Fibroblast of lung (primary cell): ENCODE results near the gene VWA8. TPM values are rescaled to one million over a fixed set of nuclear protein-coding genes. Genes with fewer than 3 reads are reported as not detected.

ENCODE experiments used
- DNase-seq, 2 donors: peaks; one replicate each; pipeline versions ENCODE4 v3.0.0 to v3.0.0-alpha.2; 2010; ENCODE audit warnings: low read depth in 2 of 2
- H2AFZ ChIP-seq: 2 replicates; pipeline ENCODE4 v1.5.1; 2012; ENCODE audit warnings: low read length, control low read depth, inconsistent platforms
- H3K27ac ChIP-seq: 2 replicates; pipeline ENCODE4 v1.5.1; 2011; ENCODE audit warnings: low read length, control low read depth; ENCODE audit not compliant: insufficient read depth
- H3K27me3 ChIP-seq: 2 replicates; pipeline ENCODE4 v1.5.1; 2011; ENCODE audit warnings: mild to moderate bottlenecking, low read length; ENCODE audit not compliant: control insufficient read depth, insufficient read depth
- H3K36me3 ChIP-seq: 2 replicates; pipeline ENCODE4 v1.5.1; 2011; ENCODE audit warnings: low read length; ENCODE audit not compliant: control insufficient read depth, insufficient read depth
- H3K4me1 ChIP-seq: 2 replicates; pipeline ENCODE4 v1.5.1; 2011; ENCODE audit warnings: low read length; ENCODE audit not compliant: control insufficient read depth, insufficient read depth; ENCODE audit errors: extremely low read depth
- H3K4me2 ChIP-seq: 2 replicates; pipeline ENCODE4 v1.5.1; 2011; ENCODE audit warnings: low read length, control low read depth; ENCODE audit not compliant: insufficient read depth; ENCODE audit errors: extremely low read depth
- H3K4me3 ChIP-seq, 4 experiments: fragments of 200-600 bp in 1 of 4; sonication (generic) in 1 of 4; replicated peaks in 1 of 4; 2 replicates each; pipeline ENCODE4 v1.5.1; 2011 to 2016; ENCODE audit warnings: low read length in 4 of 4, low read depth in 3 of 4, mild to moderate bottlenecking in 3 of 4, control low read depth in 2 of 4, inconsistent platforms in 1 of 4, mixed read lengths in 1 of 4; ENCODE audit not compliant: insufficient read depth in 1 of 4; ENCODE audit errors: control extremely low read depth in 1 of 4
- H3K79me2 ChIP-seq: 2 replicates; pipeline ENCODE4 v1.5.1; 2012; ENCODE audit warnings: mild to moderate bottlenecking, low read length, inconsistent platforms; ENCODE audit not compliant: control insufficient read depth, insufficient read depth
- H3K9ac ChIP-seq: 2 replicates; pipeline ENCODE4 v1.5.1; 2011; ENCODE audit warnings: mild to moderate bottlenecking, low read length, control low read depth; ENCODE audit not compliant: insufficient read depth
- H3K9me3 ChIP-seq: 2 replicates; pipeline ENCODE4 v1.5.1; 2012; ENCODE audit warnings: low read depth, low read length; ENCODE audit not compliant: control insufficient read depth, insufficient read depth
- H4K20me1 ChIP-seq: 2 replicates; pipeline ENCODE4 v1.5.1; 2011; ENCODE audit warnings: low read length; ENCODE audit not compliant: control insufficient read depth, insufficient read depth; ENCODE audit errors: extremely low read depth
- EZH2 ChIP-seq: IDR thresholded peaks from 2 replicates; pipeline ENCODE4 v1.5.1; 2012; ENCODE audit warnings: low read length, control low read depth, mild to moderate bottlenecking; ENCODE audit errors: missing control alignments
- polyA plus RNA-seq, 2 donors: library from polyadenylated mRNA; depleted of rRNA in 1 of 2; stranded (reverse) in 1 of 2; unstranded in 1 of 2; fragments of >200 nt; gene quantifications; 2 replicates each; pipeline ENCODE4 v1.2.1, GENCODE V29; 2011 to 2012; ENCODE audit warnings: missing spikeins in 1 of 2
- total RNA-seq: library from RNA; depleted of rRNA; stranded (reverse); fragments of >200 nt; gene quantifications from 2 replicates; pipeline ENCODE4 v1.2.1, GENCODE V29; 2014
- TF ChIP-seq, protein P1 (sequence below), 2 donors: IDR thresholded peaks in 1 of 2; conservative IDR thresholded peaks in 1 of 2; 1 replicate in 1 of 2; 2 replicates in 1 of 2; pipeline ENCODE4 v1.5.1; 2011 to 2012; ENCODE audit warnings: low read length in 2 of 2, control low read depth in 1 of 2, inconsistent platforms in 1 of 2, low read depth in 1 of 2, mild to moderate bottlenecking in 1 of 2

Gene VWA8
- total and polyA plus RNA-seq, 2 donors (not counting 1 experiment from before 2014, with no cell fraction given): 12.6 to 29.9 TPM

- Histone ChIP-seq H3K27me3 (no peaks in the 10 kb centered on the region), H3K4me1 (peaks cover 16% of the 10 kb centered on the region), H2AFZ (no peak overlapping the region), H3K9me3 (no peaks in the 10 kb centered on the region), H3K4me3 (no peak overlapping the region), H3K9ac (no peak overlapping the region), H3K27ac (no peak overlapping the region), H3K79me2 (no peaks in the 10 kb centered on the region), H3K4me2 (no peak overlapping the region), H4K20me1 (no peaks in the 10 kb centered on the region), H3K36me3 (no peaks in the 10 kb centered on the region)
- no peak for DNase-seq
- TF ChIP-seq, protein P1, sequence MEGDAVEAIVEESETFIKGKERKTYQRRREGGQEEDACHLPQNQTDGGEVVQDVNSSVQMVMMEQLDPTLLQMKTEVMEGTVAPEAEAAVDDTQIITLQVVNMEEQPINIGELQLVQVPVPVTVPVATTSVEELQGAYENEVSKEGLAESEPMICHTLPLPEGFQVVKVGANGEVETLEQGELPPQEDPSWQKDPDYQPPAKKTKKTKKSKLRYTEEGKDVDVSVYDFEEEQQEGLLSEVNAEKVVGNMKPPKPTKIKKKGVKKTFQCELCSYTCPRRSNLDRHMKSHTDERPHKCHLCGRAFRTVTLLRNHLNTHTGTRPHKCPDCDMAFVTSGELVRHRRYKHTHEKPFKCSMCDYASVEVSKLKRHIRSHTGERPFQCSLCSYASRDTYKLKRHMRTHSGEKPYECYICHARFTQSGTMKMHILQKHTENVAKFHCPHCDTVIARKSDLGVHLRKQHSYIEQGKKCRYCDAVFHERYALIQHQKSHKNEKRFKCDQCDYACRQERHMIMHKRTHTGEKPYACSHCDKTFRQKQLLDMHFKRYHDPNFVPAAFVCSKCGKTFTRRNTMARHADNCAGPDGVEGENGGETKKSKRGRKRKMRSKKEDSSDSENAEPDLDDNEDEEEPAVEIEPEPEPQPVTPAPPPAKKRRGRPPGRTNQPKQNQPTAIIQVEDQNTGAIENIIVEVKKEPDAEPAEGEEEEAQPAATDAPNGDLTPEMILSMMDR (conservative IDR thresholded peaks at IDR 0.05 in 1 of 2, IDR thresholded peaks at IDR 0.05 in 1 of 2; ENCODE audit: low read depth in 1 of 2, low read length in 2 of 2): no peak
- no peak for TF ChIP-seq EZH2
Measured at GRCh38 chr13:41616151-41616550, 344.8 kb downstream of the VWA8 start.

DNA sequence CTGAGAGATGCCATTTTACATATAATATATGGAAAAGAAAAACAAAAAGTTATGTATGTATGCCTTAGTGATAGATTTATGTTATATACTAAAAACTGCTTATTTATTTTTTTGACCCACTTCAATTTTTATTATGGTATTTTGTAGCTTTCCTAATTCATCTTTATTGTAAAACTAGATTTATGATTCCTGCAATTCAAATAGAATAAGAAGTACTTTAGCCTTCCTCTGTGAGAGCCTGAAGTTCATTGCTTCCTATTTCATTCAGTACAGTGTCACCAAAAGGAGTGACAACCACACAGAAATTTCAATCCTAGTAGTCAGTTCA is 345.4 kb downstream of the VWA8 start:
- Histone ChIP-seq H3K4me2 (no peak overlapping the region), H3K9me3 (no peaks in the 10 kb centered on the region), H3K27me3 (no peaks in the 10 kb centered on the region), H4K20me1 (no peaks in the 10 kb centered on the region), H3K4me3 (no peak overlapping the region), H3K4me1 (peaks cover 22% of the 10 kb centered on the region), H3K79me2 (no peaks in the 10 kb centered on the region), H3K27ac (peak overlapping the region; percentile 90), H3K36me3 (no peaks in the 10 kb centered on the region), H2AFZ (no peak overlapping the region), H3K9ac (no peak overlapping the region)
- DNase-seq: no peak
- no peak for TF ChIP-seq EZH2
- TF ChIP-seq, protein P1 (conservative IDR thresholded peaks at IDR 0.05 in 1 of 2, IDR thresholded peaks at IDR 0.05 in 1 of 2; ENCODE audit: low read depth in 1 of 2, low read length in 2 of 2): no peak

GRCh38 chr13:41614671-41615527 is 346.0 kb downstream of the VWA8 start:
- no peak overlapping the region for H3K9ac ChIP-seq
- H3K9me3 ChIP-seq: no peaks in the 10 kb centered on the region
- peak overlapping the region; percentile 90 for H3K27ac ChIP-seq
- no peak overlapping the region for H3K4me3 ChIP-seq
- no peaks in the 10 kb centered on the region for H4K20me1 ChIP-seq
- no peaks in the 10 kb centered on the region for H3K27me3 ChIP-seq
- H2AFZ ChIP-seq: no peak overlapping the region
- TF ChIP-seq, protein P1 (conservative IDR thresholded peaks at IDR 0.05 in 1 of 2, IDR thresholded peaks at IDR 0.05 in 1 of 2; ENCODE audit: low read depth in 1 of 2, low read length in 2 of 2): no peak
- TF ChIP-seq EZH2: no peak
- H3K36me3 ChIP-seq: no peaks in the 10 kb centered on the region
- H3K4me2 ChIP-seq: no peak overlapping the region
- no peaks in the 10 kb centered on the region for H3K79me2 ChIP-seq
- DNase-seq: peak; percentile 52 to 61
- H3K4me1 ChIP-seq: peaks cover 24% of the 10 kb centered on the region
